MM.1S (cell line): ENCODE results near the gene DNAH5.

Experiments used
- DNase-seq: peaks from one replicate; pipeline ENCODE4 v3.0.0-alpha.2; 2015
- H2AFZ ChIP-seq: fragments of 300-600 bp; sonication (generic); 2 replicates; pipeline ENCODE4 v1.6.0; 2016; ENCODE audit warnings: antibody characterized with exemption, low read length
- H3F3A ChIP-seq: fragments of 300-600 bp; sonication (generic); 2 replicates; pipeline ENCODE4 v1.6.1; 2016; ENCODE audit warnings: mild to moderate bottlenecking, antibody characterized with exemption, low read length, moderate library complexity, mixed read lengths; ENCODE audit not compliant: insufficient read depth
- H3K27ac ChIP-seq: fragments of 300-600 bp; sonication (generic); 2 replicates; pipeline ENCODE4 v1.5.1; 2016; ENCODE audit warnings: mild to moderate bottlenecking, low read length
- H3K27me3 ChIP-seq: fragments of 300-600 bp; sonication (generic); replicated peaks from 2 replicates; pipeline ENCODE4 v1.6.0; 2016; ENCODE audit warnings: low read length; ENCODE audit not compliant: insufficient read depth
- H3K36me3 ChIP-seq: fragments of 300-600 bp; sonication (generic); replicated peaks from 2 replicates; pipeline ENCODE4 v1.6.1; 2016; ENCODE audit warnings: mild to moderate bottlenecking, low read length, mixed read lengths; ENCODE audit not compliant: insufficient read depth
- H3K4me1 ChIP-seq: fragments of 300-600 bp; sonication (generic); 2 replicates; pipeline ENCODE4 v1.6.1; 2016; ENCODE audit warnings: low read length, mixed read lengths
- H3K4me2 ChIP-seq: fragments of 300-600 bp; sonication (generic); 2 replicates; pipeline ENCODE4 v1.6.0; 2016; ENCODE audit warnings: low read depth, low read length
- H3K4me3 ChIP-seq: fragments of 300-600 bp; sonication (generic); 2 replicates; pipeline ENCODE4 v1.5.1; 2016; ENCODE audit warnings: low read length, mixed read lengths
- H3K79me2 ChIP-seq: fragments of 300-600 bp; sonication (generic); 2 replicates; pipeline ENCODE4 v1.6.1; 2016; ENCODE audit warnings: mixed run types, low read length, mixed read lengths
- H3K9ac ChIP-seq: fragments of 300-600 bp; sonication (generic); 2 replicates; pipeline ENCODE4 v1.6.1; 2016; ENCODE audit warnings: low read length, mixed read lengths
- H3K9me2 ChIP-seq: fragments of 300-600 bp; sonication (generic); replicated peaks from 2 replicates; pipeline ENCODE4 v1.6.1; 2016; ENCODE audit warnings: mild to moderate bottlenecking, low read length, mixed read lengths; ENCODE audit not compliant: insufficient read depth
- H3K9me3 ChIP-seq: fragments of 300-600 bp; sonication (generic); replicated peaks from 2 replicates; pipeline ENCODE4 v1.6.1; 2016; ENCODE audit warnings: mild to moderate bottlenecking, low read length, mixed read lengths; ENCODE audit not compliant: insufficient read depth
- H4K20me1 ChIP-seq: fragments of 300-600 bp; sonication (generic); 2 replicates; pipeline ENCODE4 v1.6.1; 2016; ENCODE audit warnings: mild to moderate bottlenecking, low read length, moderate library complexity, mixed read lengths; ENCODE audit not compliant: insufficient read depth
- EZH2 ChIP-seq: fragments of 300-600 bp; sonication (generic); optimal IDR thresholded peaks from 2 replicates; pipeline ENCODE3; 2017; ENCODE audit warnings: low read depth, mild to moderate bottlenecking, antibody characterized with exemption, low read length, mixed read lengths
- EZH2phosphoT487 ChIP-seq: fragments of 300-600 bp; sonication (generic); IDR thresholded peaks from 2 replicates; pipeline ENCODE4 v1.6.1; 2018; ENCODE audit warnings: antibody characterized with exemption, low read length
- TF ChIP-seq, protein P1 (sequence below): fragments of 300-600 bp; sonication (generic); IDR thresholded peaks from 2 replicates; pipeline ENCODE4 v1.5.1; 2016; ENCODE audit warnings: antibody characterized with exemption, low read length, mixed read lengths

DNAH5 gene

DNA sequence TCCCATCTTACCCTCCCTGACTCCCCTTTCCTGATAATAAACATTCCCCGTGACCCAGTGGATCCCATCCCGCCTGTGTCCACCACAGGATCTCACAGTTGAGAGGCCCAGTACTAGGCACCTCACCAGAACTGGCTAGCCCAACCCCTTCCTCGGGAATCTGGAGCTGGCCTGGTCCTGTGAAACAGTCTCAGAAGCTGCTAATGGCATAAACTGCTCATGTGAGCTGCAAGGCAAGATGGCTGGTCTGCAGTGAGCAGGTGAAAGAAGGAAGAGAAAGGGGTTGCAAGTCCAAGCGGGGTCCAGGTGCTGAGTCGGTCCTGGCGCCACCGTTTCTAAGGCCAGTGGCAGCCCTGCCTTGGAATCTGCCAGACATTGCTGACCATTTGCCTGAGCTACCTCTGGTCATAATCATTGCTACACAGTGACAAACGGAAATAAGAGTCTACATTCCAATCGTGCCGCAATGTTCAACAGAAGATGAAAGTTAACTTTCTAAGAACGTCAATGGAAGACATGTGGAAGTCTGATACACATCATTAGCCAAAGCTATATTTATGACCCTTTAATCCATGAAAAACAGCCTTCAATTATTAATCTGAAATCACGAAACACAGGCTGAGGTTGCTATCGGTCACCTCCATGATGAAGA is 33.7 kb downstream of the DNAH5 start:
- DNase-seq: no peak
- Histone ChIP-seq H3K27ac (no peak overlapping the region), H3K79me2 (no peaks in the 10 kb centered on the region)

DNA sequence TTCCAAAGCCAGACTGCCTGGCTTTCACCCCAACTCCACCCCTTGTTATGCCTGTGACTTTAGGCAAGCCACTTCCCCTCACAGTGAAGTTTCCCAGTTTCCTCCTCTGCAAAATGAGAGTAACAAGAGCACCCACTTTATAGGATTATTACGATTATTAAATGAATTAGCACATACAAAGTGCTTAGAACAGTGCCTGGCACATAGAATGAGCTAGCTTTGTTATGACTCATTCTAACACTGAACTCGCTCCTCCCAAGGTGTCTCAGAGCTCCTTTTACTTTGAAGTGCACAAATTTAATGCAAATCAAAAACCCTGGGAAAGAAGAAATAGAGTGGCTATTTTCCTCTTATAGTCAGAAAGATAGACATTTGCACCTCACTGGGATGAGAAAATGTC is 34.3 kb downstream of the DNAH5 start:
- Histone ChIP-seq H3K4me3 (no peak overlapping the region), H4K20me1 (no peaks in the 10 kb centered on the region), H3K79me2 (no peaks in the 10 kb centered on the region), H3K36me3 (no peaks in the 10 kb centered on the region), H3K9ac (no peak overlapping the region), H3K9me3 (no peaks in the 10 kb centered on the region), H3K27ac (no peak overlapping the region), H3K9me2 (no peaks in the 10 kb centered on the region), H2AFZ (no peak overlapping the region), H3K4me1 (no peaks in the 10 kb centered on the region), H3K27me3 (no peaks in the 10 kb centered on the region), H3F3A (no peaks in the 10 kb centered on the region), H3K4me2 (no peak overlapping the region)
- no peak for DNase-seq
- TF ChIP-seq, protein P1, sequence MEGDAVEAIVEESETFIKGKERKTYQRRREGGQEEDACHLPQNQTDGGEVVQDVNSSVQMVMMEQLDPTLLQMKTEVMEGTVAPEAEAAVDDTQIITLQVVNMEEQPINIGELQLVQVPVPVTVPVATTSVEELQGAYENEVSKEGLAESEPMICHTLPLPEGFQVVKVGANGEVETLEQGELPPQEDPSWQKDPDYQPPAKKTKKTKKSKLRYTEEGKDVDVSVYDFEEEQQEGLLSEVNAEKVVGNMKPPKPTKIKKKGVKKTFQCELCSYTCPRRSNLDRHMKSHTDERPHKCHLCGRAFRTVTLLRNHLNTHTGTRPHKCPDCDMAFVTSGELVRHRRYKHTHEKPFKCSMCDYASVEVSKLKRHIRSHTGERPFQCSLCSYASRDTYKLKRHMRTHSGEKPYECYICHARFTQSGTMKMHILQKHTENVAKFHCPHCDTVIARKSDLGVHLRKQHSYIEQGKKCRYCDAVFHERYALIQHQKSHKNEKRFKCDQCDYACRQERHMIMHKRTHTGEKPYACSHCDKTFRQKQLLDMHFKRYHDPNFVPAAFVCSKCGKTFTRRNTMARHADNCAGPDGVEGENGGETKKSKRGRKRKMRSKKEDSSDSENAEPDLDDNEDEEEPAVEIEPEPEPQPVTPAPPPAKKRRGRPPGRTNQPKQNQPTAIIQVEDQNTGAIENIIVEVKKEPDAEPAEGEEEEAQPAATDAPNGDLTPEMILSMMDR: no peak
- TF ChIP-seq EZH2 (no peak), EZH2phosphoT487 (no peak)

More for the DNA sequence above, 33.7 kb downstream of the DNAH5 start:
- H3K27me3 ChIP-seq: no peaks in the 10 kb centered on the region
- TF ChIP-seq, protein P1: no peak
- no peaks in the 10 kb centered on the region for H4K20me1 ChIP-seq
- H2AFZ ChIP-seq: no peak overlapping the region
- H3K9ac ChIP-seq: no peak overlapping the region
- no peak overlapping the region for H3K4me3 ChIP-seq
- no peaks in the 10 kb centered on the region for H3F3A ChIP-seq
- no peak overlapping the region for H3K4me2 ChIP-seq
- no peaks in the 10 kb centered on the region for H3K4me1 ChIP-seq
- H3K9me3 ChIP-seq: no peaks in the 10 kb centered on the region
- no peaks in the 10 kb centered on the region for H3K9me2 ChIP-seq
- H3K36me3 ChIP-seq: no peaks in the 10 kb centered on the region

DNA sequence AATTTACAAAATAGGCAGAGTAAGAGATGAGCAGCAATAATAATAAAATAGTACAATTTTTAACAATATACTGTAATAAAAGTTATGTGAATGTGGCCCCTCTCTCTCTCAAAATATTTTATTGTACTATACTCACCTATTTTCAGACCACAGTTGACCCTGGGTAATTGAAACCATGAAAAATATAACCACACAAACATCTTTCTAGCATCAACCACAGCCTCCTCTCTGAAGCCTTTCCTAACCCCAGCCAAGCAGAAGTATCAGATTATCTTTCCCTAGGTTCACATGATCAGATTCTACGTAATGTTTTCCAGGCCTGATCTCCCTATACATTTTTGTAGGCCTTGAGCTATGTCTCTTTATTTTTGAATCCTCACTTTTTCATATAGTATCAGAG is 35.2 kb downstream of the DNAH5 start:
- H3K9me2 ChIP-seq: no peaks in the 10 kb centered on the region
- no peaks in the 10 kb centered on the region for H4K20me1 ChIP-seq
- H3K9me3 ChIP-seq: no peaks in the 10 kb centered on the region
- no peaks in the 10 kb centered on the region for H3F3A ChIP-seq
- no peaks in the 10 kb centered on the region for H3K27me3 ChIP-seq
- no peak overlapping the region for H3K4me3 ChIP-seq
- no peaks in the 10 kb centered on the region for H3K4me1 ChIP-seq
- no peak overlapping the region for H3K9ac ChIP-seq
- no peak overlapping the region for H3K27ac ChIP-seq
- TF ChIP-seq, protein P1: no peak
- TF ChIP-seq EZH2phosphoT487 (no peak), EZH2 (no peak)
- DNase-seq: no peak
- H3K79me2 ChIP-seq: no peaks in the 10 kb centered on the region
- H3K4me2 ChIP-seq: no peak overlapping the region
- no peaks in the 10 kb centered on the region for H3K36me3 ChIP-seq
- no peak overlapping the region for H2AFZ ChIP-seq
